Measurements from ENCODE around the gene C1QB. TPM values are rescaled to one million over a fixed set of nuclear protein-coding genes. Genes with fewer than 3 reads are reported as not detected.

The C1QB gene
- 14.1 TPM for total RNA-seq

- DNase-seq = no peak
Measured at GRCh38 chr1:22652881-22653316, at the start of gene C1QB. Gene C1QB, plus strand, starts transcription at chr1:22653236. Its CDS starts 6,227 bp downstream, at chr1:22659463.

- DNase-seq = no peak
Measured at GRCh38 chr1:22606161-22606560, 46.9 kb upstream of the C1QB start.

- no peak for DNase-seq
Measured at GRCh38 chr1:22607154-22607553, 45.9 kb upstream of the C1QB start.

GRCh38 chr1:22608361-22608760, 44.7 kb upstream of the C1QB start:
- DNase-seq = no peak

- DNase-seq = no peak
Measured at GRCh38 chr1:22609291-22609690, 43.7 kb upstream of the C1QB start.

GRCh38 chr1:22611530-22611947, 41.5 kb upstream of the C1QB start:
- no peak for DNase-seq

GRCh38 chr1:22612671-22613571, 40.1 kb upstream of the C1QB start:
- DNase-seq = no peak

- DNase-seq = no peak
Measured at GRCh38 chr1:22613572-22613918, 39.5 kb upstream of the C1QB start.

GRCh38 chr1:22613951-22614350, 39.1 kb upstream of the C1QB start:
- no peak for DNase-seq

- no peak for DNase-seq
Measured at GRCh38 chr1:22615886-22616285, 37.1 kb upstream of the C1QB start.

- no peak for DNase-seq
Measured at GRCh38 chr1:22616571-22616970, 36.5 kb upstream of the C1QB start.

- no peak for DNase-seq
Measured at GRCh38 chr1:22618056-22618455, 35.0 kb upstream of the C1QB start.

- DNase-seq = no peak
Measured at GRCh38 chr1:22619252-22619651, 33.8 kb upstream of the C1QB start.

GRCh38 chr1:22619798-22620197, 33.2 kb upstream of the C1QB start:
- no peak for DNase-seq

GRCh38 chr1:22621761-22622160, 31.3 kb upstream of the C1QB start:
- DNase-seq = no peak

GRCh38 chr1:22625262-22625925, 27.6 kb upstream of the C1QB start:
- no peak for DNase-seq

- DNase-seq = no peak
Measured at GRCh38 chr1:22626237-22627157, 26.5 kb upstream of the C1QB start.

- DNase-seq = no peak
Measured at GRCh38 chr1:22627331-22627730, 25.7 kb upstream of the C1QB start.

GRCh38 chr1:22628698-22629444, 24.2 kb upstream of the C1QB start:
- DNase-seq = no peak

GRCh38 chr1:22629886-22630285, 23.1 kb upstream of the C1QB start:
- no peak for DNase-seq

GRCh38 chr1:22633697-22634463, 19.2 kb upstream of the C1QB start:
- no peak for DNase-seq
